Stimulated activated CD8-positive, alpha-beta memory T cell treated with anti-CD3 and anti-CD28 coated beads, Interleukin-4, amount 100 ng/mL, for 24 hours (primary cell): ENCODE data around the gene GMNN.
"Not testable (repeated sequence)": the region's sequence is repeated elsewhere in the genome, so short reads cannot be mapped to it uniquely, and the experiment has no call there.

Experiments
- DNase-seq: peaks from one replicate; pipeline ENCODE4 v3.0.0-alpha.2; 2020; ENCODE audit warnings: low read depth

The GMNN gene

GRCh38 chr6:24774696-24775519, at the start of gene GMNN:
TSS of gene GMNN (plus strand) at chr6:24774937. CDS start at chr6:24777247, 2,310 bp downstream.
- peak; percentile 99 for DNase-seq

- DNase-seq = not testable (repeated sequence)
Measured at GRCh38 chr6:24730653-24731052, 44.1 kb upstream of the GMNN start.

- DNase-seq = not testable (repeated sequence)
Measured at GRCh38 chr6:24731456-24732134, 43.1 kb upstream of the GMNN start.

- DNase-seq = no peak
Measured at GRCh38 chr6:24734166-24734565, 40.6 kb upstream of the GMNN start.

- not testable (repeated sequence) for DNase-seq
Measured at GRCh38 chr6:24734710-24735109, 40.0 kb upstream of the GMNN start.

- DNase-seq = no peak
Measured at GRCh38 chr6:24738741-24739140, 36.0 kb upstream of the GMNN start.

- DNase-seq = no peak
Measured at GRCh38 chr6:24740861-24741260, 33.9 kb upstream of the GMNN start.

GRCh38 chr6:24742216-24742738, 32.5 kb upstream of the GMNN start:
- no peak for DNase-seq

GRCh38 chr6:24743265-24743943, 31.3 kb upstream of the GMNN start:
- no peak for DNase-seq

GRCh38 chr6:24743944-24744335, 30.8 kb upstream of the GMNN start:
- no peak for DNase-seq

- DNase-seq = no peak
Measured at GRCh38 chr6:24744911-24745310, 29.8 kb upstream of the GMNN start.

GRCh38 chr6:24749297-24749696, 25.4 kb upstream of the GMNN start:
- DNase-seq = no peak

GRCh38 chr6:24750878-24751277, 23.9 kb upstream of the GMNN start:
- DNase-seq = not testable (repeated sequence)

GRCh38 chr6:24752503-24752902, 22.2 kb upstream of the GMNN start:
- no peak for DNase-seq

- DNase-seq = no peak
Measured at GRCh38 chr6:24752917-24753492, 21.7 kb upstream of the GMNN start.

GRCh38 chr6:24753545-24753944, 21.2 kb upstream of the GMNN start:
- no peak for DNase-seq

GRCh38 chr6:24754378-24754777, 20.4 kb upstream of the GMNN start:
- not testable (repeated sequence) for DNase-seq

GRCh38 chr6:24755279-24755678, 19.5 kb upstream of the GMNN start:
- no peak for DNase-seq

GRCh38 chr6:24757611-24758010, 17.1 kb upstream of the GMNN start:
- DNase-seq = no peak

- no peak for DNase-seq
Measured at GRCh38 chr6:24759718-24760117, 15.0 kb upstream of the GMNN start.

GRCh38 chr6:24760210-24760609, 14.5 kb upstream of the GMNN start:
- DNase-seq = no peak

GRCh38 chr6:24761193-24761835, 13.4 kb upstream of the GMNN start:
- no peak for DNase-seq
